HL-60 (cell line): ENCODE data around the gene BMPER.

ENCODE experiments used
- DNase-seq, 2 experiments: peaks; one replicate each; pipeline ENCODE4 v3.0.0-alpha.2; 2010 to 2020; ENCODE audit warnings: low read depth in 1 of 2, low spot score in 1 of 2
- H3K27ac ChIP-seq: fragments of 250-450 bp; sonication (Bioruptor Pico); replicated peaks from 2 replicates; pipeline ENCODE4 v1.5.1; 2020; ENCODE audit warnings: mild to moderate bottlenecking, moderate library complexity
- H3K27me3 ChIP-seq: fragments of 250-450 bp; sonication (Bioruptor Pico); 2 replicates; pipeline ENCODE4 v1.5.1; 2021; ENCODE audit warnings: mild to moderate bottlenecking, moderate library complexity; ENCODE audit not compliant: insufficient read depth, poor library complexity, severe bottlenecking
- H3K4me3 ChIP-seq: replicated peaks from 2 replicates; pipeline ENCODE4 v1.5.1; 2011; ENCODE audit warnings: mild to moderate bottlenecking, control low read depth, low read length; ENCODE audit not compliant: insufficient read depth
- GABPA ChIP-seq: IDR thresholded peaks from 2 replicates; pipeline ENCODE4 v1.6.1; 2012; ENCODE audit warnings: low read depth
- POLR2AphosphoS5 ChIP-seq: IDR thresholded peaks from 2 replicates; pipeline ENCODE4 v1.6.1; 2012; ENCODE audit warnings: low read depth
- SPI1 ChIP-seq: IDR thresholded peaks from 2 replicates; pipeline ENCODE4 v1.6.1; 2012; ENCODE audit warnings: low read depth, mild to moderate bottlenecking, borderline replicate concordance
- TF ChIP-seq, protein P1 (sequence below): IDR thresholded peaks from one replicate; pipeline ENCODE4 v1.5.1; 2011; ENCODE audit warnings: low read length, control low read depth, inconsistent platforms; ENCODE audit not compliant: insufficient read depth
- TF ChIP-seq, protein P2 (sequence below): IDR thresholded peaks from 2 replicates; pipeline ENCODE4 v1.6.1; 2012; ENCODE audit warnings: low read depth; ENCODE audit not compliant: insufficient replicate concordance

BMPER gene

DNA sequence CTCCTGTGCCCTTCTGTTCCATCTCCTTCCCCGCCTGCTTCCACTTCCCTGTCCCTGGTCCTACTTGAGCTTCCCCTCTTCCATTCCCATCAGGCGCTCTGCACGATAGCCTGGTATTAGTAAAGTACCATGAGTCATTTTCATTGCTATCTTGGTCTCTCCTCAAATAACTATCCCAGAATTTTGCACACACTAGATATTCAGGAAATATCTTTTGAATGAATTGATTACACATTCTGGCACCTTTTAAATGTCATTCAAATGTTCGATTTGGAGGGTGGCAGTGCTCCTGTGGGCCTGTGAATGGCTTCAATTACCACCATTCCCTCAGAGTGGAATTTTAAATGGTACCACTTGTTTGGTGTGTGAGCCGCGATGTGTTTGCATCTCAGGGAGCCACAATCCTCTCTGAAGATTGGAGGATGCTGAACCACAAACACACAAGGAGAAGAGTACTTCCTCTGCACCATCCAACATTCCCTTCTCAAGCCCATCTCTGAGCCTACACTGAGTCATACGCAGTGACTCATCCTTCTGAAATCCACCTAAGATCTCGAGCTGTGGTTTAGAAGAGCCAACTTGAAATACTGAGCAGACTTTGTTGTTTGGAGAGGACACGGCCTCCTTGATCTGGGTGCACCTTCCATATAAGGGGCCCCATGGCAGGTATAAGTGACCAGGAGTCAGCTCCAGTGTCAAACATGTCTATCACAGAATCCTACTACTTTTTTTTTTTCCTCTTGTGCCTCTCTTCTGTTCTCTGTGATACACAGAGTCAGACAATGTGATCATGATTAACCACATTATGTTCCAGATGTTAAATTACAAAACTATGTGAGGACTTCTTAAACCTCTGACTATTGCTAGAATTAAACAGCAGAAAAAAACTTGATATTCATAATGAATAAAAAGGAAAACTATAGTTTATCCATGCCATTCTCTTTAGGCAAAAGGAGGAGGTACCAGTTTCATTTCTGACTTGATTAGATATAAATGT is 81.9 kb downstream of the BMPER start:
- no peak for DNase-seq
- no peak for TF ChIP-seq SPI1
- TF ChIP-seq, protein P1, sequence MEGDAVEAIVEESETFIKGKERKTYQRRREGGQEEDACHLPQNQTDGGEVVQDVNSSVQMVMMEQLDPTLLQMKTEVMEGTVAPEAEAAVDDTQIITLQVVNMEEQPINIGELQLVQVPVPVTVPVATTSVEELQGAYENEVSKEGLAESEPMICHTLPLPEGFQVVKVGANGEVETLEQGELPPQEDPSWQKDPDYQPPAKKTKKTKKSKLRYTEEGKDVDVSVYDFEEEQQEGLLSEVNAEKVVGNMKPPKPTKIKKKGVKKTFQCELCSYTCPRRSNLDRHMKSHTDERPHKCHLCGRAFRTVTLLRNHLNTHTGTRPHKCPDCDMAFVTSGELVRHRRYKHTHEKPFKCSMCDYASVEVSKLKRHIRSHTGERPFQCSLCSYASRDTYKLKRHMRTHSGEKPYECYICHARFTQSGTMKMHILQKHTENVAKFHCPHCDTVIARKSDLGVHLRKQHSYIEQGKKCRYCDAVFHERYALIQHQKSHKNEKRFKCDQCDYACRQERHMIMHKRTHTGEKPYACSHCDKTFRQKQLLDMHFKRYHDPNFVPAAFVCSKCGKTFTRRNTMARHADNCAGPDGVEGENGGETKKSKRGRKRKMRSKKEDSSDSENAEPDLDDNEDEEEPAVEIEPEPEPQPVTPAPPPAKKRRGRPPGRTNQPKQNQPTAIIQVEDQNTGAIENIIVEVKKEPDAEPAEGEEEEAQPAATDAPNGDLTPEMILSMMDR, result no peak
- TF ChIP-seq GABPA, result no peak
- TF ChIP-seq POLR2AphosphoS5, result no peak
- TF ChIP-seq, protein P2, sequence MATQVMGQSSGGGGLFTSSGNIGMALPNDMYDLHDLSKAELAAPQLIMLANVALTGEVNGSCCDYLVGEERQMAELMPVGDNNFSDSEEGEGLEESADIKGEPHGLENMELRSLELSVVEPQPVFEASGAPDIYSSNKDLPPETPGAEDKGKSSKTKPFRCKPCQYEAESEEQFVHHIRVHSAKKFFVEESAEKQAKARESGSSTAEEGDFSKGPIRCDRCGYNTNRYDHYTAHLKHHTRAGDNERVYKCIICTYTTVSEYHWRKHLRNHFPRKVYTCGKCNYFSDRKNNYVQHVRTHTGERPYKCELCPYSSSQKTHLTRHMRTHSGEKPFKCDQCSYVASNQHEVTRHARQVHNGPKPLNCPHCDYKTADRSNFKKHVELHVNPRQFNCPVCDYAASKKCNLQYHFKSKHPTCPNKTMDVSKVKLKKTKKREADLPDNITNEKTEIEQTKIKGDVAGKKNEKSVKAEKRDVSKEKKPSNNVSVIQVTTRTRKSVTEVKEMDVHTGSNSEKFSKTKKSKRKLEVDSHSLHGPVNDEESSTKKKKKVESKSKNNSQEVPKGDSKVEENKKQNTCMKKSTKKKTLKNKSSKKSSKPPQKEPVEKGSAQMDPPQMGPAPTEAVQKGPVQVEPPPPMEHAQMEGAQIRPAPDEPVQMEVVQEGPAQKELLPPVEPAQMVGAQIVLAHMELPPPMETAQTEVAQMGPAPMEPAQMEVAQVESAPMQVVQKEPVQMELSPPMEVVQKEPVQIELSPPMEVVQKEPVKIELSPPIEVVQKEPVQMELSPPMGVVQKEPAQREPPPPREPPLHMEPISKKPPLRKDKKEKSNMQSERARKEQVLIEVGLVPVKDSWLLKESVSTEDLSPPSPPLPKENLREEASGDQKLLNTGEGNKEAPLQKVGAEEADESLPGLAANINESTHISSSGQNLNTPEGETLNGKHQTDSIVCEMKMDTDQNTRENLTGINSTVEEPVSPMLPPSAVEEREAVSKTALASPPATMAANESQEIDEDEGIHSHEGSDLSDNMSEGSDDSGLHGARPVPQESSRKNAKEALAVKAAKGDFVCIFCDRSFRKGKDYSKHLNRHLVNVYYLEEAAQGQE, result no peak
- Histone ChIP-seq H3K27ac (no peak overlapping the region), H3K4me3 (no peak overlapping the region), H3K27me3 (no peaks in the 10 kb centered on the region)

DNA sequence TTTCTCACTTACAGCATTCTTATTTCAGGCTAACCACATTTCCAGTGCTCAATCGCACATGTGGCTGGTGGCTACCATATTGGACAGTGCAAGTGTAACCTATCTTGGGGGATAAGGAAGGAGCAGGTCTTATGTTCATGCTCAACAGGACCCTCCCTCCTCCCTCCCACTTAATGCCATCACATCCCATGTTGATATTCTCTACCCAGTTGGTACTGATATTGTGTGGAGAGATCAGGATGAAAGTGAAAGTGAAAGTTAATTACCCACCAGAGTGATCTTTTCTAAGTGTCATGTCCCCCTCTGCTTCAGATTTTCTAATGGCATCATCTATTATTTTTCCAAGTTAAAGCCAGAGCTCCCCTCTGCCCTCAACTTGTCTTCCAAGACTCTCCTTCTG is 91.6 kb downstream of the BMPER start:
- H3K4me3 ChIP-seq, result no peak overlapping the region
- H3K27ac ChIP-seq, result no peak overlapping the region
- no peaks in the 10 kb centered on the region for H3K27me3 ChIP-seq
- DNase-seq, result no peak
- TF ChIP-seq, protein P1, result no peak
- TF ChIP-seq GABPA, result no peak
- no peak for TF ChIP-seq POLR2AphosphoS5
- no peak for TF ChIP-seq SPI1
- TF ChIP-seq, protein P2, result no peak

DNA sequence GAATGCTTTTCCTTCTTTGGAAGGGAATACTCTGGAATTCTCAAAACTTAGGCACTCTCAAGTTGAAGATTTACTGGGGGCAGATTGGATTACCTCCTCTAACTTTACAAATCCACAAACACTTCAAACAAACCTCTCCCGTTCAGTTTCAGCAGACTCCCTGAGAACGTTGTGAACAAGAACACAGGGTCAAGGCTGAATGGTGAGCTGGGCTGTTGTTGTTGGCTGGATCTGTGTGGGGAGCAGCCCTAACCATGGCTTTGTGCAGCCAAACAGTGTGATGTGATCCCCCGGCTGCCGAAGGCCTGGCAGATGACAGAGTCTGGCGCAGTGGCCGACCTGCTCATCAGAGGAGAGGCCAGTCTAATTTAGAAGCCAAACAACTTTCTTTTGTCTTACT is 93.1 kb downstream of the BMPER start:
- TF ChIP-seq SPI1 (no peak), POLR2AphosphoS5 (no peak), GABPA (no peak)
- TF ChIP-seq, protein P2, result no peak
- TF ChIP-seq, protein P1, result no peak
- Histone ChIP-seq H3K4me3 (no peak overlapping the region), H3K27me3 (no peaks in the 10 kb centered on the region), H3K27ac (no peak overlapping the region)
- no peak for DNase-seq
